NCI-H82 (cell line): ENCODE measurements around the gene CCDC27.
A peak's percentile ranks its signal among the peaks of the same experiment; 100 is the strongest.

Experiments
- DNase-seq: peaks from one replicate; lab custom pipeline; 2025; lab: John Stamatoyannopoulos, UW

CCDC27 gene

DNA sequence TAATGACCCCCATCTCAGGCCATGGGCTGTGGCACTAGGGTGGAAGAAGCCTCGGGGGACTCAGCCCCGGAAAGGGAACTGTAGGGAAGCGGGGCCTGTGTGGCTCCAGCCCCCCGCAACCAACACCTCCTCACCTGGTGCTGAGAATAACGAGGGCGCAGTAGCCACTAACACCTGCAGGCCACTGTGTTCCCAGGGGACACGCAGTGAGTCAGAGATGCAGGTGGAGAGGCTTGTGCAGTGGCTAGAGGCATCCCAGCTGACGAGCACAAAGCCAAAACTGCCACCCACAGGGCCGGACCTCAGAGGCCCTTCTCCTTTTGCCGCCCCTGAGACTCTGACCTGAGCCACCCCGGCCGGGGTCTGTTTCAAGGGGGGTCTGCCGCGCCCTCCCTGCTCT, 33.5 kb upstream of the CCDC27 start:
- no peak for DNase-seq

- no peak for DNase-seq
Observed at GRCh38 chr1:3721955-3722465, 30.2 kb upstream of the CCDC27 start.

- no peak for DNase-seq
Observed at GRCh38 chr1:3722846-3723245, 29.4 kb upstream of the CCDC27 start.

DNA sequence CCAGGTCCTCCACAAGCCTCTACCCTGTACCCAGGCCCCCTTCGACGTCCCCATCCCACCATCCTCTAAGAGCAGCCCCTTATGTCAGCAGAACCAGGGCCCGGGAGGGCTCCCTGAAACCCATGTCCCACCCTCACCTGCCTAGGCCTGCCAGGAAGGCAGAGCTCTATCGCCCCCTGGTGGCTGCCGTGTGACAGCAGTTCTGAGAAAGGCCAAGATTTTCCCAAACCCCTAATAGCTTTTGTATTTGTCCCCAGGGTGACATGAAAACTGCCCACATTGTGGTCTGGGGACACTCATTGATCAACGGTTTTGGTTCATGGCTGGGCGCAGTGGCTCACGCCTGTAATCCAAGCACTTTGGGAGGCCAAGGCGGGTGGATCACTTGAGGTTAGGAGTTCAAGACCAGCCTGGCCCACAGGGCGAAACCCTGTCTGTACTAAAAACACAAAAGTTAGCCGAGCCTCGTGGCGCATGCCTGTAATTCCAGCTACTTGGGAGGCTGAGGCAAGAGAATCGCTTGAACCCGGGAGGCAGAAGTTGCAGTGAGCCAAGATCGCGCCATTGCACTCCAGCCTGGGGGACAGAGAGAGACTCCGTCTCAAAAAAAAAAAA, 27.7 kb upstream of the CCDC27 start:
- DNase-seq = peak; percentile 83

DNA sequence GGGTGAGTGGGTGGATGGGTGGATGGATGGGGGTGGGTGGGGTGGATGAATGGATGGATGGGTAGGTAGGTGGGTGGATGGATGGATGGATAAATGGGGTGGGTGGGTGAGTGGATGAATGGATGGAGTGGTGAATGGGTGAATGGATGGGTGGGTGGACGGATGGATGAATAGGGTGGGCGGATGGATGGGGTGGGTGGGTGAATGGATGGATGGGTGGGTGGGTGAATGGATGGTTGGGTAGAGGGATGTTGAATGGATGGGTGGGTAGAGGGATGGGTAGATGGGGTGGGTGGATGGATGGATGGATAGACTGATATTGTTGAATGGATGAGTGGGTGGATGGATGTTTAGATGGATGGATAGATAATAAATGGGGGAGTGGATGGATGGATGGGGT, 26.9 kb upstream of the CCDC27 start:
- DNase-seq = no peak

GRCh38 chr1:3727042-3727824, 25.0 kb upstream of the CCDC27 start:
- DNase-seq = peak; percentile 69

- DNase-seq = no peak
Observed at GRCh38 chr1:3727825-3728776, 24.1 kb upstream of the CCDC27 start.

GRCh38 chr1:3729594-3730542, 22.4 kb upstream of the CCDC27 start:
- DNase-seq = no peak

GRCh38 chr1:3730543-3731247, 21.6 kb upstream of the CCDC27 start:
- no peak for DNase-seq

DNA sequence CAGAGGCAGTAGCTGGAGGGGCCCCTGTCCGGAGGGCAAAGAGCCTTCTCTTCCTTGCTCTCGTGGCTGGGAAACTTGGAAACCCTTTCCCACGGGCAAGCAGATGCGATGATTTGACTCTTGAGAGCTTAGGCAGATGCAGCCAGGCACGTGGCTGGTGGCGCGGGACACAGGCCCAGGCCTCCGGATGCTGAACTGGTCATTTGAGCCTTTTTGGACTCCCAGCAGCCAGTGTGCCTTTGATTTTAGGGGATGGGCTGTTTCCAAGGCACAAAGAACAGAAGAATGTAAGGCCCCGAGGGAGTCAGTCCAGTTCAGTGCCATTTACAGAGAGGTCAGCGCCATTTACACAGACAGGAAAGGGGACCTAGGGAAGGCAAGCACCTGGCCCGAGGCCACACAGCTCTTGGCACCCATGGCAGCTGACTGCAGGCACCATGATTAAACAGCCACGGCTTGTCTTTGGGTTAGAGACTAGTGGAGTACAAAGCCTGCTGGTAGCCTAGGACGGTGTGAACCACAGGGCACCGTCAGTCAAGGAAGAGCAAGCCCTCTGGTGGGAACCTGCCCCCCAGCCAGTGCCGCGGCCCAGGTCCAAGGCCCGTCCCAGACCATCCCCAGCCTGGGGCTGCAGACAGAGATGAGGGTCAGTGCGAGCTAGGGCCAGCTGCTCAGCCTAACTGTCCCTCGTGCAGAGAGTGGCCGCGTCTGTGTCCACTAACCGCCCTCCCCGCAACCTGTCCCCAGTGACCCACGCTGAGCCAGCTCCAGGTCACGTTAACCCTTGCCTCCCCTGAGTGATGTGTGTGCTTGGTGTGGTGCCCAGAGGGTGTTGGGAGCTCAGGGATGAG, 20.4 kb upstream of the CCDC27 start:
- DNase-seq = no peak

- DNase-seq = peak; percentile 56
Observed at GRCh38 chr1:3732434-3733093, 19.7 kb upstream of the CCDC27 start.

GRCh38 chr1:3733094-3733882, 19.0 kb upstream of the CCDC27 start:
- no peak for DNase-seq

DNA sequence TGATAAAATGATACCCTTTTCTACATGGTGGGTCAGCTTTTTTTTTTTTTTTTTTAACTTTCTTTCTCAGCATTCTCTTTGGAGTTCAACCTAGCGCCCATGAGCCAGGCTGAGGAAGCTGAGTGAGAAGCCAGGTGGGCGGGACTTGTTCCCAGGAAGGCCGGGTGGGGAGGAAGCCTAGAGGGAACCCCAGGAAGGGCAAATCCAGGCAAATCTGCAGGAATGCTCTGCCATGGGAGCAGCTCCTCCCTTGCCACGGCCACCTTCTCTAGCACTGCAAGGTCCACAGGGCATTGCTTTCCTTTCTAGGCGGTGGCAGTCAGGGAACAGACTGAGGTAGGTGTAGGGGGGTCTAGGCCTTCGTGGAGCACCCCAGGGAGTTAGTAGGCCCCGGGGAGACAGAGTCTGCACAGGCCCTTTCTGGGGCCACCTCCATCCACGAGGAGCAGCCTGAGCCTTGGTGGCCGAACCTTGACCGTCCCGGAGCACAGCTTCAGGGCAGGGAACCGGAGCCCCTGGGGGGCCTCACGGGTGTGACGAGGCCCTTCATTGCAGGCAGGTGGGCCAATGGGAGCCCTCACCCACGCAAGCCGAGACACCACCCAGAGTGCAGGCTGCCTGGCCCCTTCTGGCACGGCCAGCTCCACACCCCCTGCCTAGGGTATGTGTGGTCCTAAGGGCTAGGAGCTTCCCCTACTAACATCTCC, 18.2 kb upstream of the CCDC27 start:
- DNase-seq = no peak

DNA sequence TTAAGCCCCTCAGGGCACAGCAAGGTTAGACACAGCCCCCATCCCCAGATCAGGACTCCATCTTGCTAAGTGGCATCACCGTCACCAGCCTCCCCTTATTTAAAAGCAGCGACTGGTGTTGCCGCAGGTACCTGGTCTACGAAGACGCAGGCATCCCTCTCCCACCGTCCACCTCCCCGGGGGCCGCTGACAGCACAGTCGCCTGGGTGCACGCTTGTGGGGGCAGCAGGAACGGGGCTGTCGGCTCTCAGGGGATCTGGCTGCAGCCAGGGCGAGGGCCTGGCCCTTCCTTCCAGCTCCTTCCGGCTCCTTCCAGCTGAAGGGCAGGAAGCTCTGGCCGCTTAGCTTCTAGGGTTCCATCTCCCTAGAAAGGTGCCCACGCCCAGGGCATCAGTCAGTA, 17.6 kb upstream of the CCDC27 start:
- DNase-seq = no peak

DNA sequence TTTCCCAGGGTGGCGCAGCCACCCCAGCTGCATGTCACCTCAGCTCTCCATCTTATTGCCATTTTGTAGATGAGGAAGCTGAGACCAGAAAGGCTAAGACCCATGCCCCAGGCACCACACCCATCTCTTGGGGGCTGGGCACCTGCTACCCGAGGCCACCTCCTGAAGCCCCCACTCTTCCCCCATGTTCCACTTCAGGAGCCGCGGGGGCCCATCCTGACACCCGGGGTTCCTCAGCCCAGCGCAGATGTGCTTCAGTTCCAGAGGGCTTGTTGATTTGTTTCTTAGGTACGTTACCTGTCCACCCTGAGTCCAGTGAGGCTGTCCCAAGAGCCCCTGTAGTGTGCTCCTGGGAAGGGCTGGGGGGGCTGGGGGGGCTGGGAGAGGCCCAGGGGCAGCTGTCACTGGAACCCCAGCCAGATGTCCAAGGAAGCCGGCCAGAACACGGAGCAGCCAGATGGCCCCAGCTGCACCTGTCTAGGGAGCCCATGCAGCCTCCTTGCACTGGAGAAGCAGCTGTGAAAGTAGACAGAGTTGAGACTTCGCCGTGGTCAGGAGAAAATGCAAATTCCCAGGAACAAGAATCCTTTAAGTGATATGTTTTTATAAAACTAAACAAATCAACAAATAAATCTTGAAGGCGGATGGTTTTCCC, 17.1 kb upstream of the CCDC27 start:
- DNase-seq = peak; percentile 17

GRCh38 chr1:3735688-3736087, 16.6 kb upstream of the CCDC27 start:
- DNase-seq = no peak

DNA sequence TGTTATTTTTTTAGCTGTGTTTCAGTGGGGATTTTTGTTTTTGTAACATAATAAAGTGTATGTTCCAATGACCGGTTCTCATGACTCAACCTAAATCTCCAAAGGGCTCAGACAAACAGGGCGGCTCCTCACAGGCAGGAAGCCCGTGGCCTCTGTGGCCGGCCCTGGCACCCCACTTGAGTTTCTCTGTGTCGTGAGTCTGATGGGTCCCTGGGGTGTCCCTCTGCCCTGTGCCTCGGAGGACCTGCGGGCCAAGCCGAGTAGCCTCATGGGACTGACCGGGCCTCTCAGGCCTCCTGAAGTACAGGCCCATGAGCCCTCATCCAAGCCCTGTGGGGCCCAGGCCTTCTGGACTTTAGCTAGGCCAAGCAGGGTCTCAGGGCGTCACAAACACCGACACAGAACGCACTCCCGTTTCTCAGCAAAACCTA, 16.1 kb upstream of the CCDC27 start:
- no peak for DNase-seq
